Measurements from ENCODE around the gene SNIP1.
"Not testable (repeated sequence)": the region's sequence is repeated elsewhere in the genome, so short reads cannot be mapped to it uniquely, and the experiment has no call there.

Gene SNIP1

DNA sequence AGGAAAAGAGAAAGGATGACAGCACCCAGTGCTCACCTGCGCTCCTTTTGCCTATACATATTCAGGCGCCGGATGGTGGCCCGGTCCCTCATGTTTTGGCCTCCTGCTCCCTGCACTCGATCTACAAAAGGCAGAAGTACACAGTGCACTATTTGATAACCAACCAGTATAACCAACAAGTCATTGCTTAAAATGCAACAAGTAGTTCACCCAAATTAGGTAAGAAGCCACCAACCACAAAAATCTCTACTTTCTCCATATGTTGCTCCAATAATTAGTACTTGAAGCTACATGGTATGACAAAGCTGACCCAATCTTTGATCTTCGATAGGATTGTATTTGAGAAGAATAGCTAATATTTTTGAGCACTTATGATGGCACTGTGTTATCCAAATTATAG, 39.6 kb upstream of the SNIP1 start:
- DNase-seq (ENCODE audit: low spot score): no peak
- TF ChIP-seq, protein P1, sequence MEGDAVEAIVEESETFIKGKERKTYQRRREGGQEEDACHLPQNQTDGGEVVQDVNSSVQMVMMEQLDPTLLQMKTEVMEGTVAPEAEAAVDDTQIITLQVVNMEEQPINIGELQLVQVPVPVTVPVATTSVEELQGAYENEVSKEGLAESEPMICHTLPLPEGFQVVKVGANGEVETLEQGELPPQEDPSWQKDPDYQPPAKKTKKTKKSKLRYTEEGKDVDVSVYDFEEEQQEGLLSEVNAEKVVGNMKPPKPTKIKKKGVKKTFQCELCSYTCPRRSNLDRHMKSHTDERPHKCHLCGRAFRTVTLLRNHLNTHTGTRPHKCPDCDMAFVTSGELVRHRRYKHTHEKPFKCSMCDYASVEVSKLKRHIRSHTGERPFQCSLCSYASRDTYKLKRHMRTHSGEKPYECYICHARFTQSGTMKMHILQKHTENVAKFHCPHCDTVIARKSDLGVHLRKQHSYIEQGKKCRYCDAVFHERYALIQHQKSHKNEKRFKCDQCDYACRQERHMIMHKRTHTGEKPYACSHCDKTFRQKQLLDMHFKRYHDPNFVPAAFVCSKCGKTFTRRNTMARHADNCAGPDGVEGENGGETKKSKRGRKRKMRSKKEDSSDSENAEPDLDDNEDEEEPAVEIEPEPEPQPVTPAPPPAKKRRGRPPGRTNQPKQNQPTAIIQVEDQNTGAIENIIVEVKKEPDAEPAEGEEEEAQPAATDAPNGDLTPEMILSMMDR (IDR thresholded peaks at IDR 0.05): no peak
- Histone ChIP-seq H3K4me3 (no peak overlapping the region), H3K27ac (no peak overlapping the region)

DNA sequence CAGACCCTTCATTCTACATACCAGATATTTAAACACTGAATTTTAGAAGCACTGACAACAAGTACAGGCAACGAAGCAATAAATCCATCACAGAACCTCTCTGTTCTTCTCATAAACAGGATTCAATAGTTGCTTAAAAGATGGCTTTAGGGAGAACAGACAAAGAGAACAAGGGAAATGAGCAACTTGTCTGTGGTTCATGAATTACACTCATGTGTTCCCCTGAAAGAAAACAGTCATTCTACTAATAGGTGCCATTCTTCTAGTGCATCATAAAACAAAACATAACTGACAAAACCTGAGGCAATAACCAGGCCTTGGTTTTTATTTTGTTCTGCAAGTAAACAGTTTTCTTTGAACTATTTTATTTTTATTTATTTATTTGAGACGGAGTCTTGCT, 34.8 kb upstream of the SNIP1 start:
- H3K27ac ChIP-seq: no peak overlapping the region
- no peak for DNase-seq (ENCODE audit: low spot score)
- TF ChIP-seq, protein P1 (IDR thresholded peaks at IDR 0.05): no peak
- no peak overlapping the region for H3K4me3 ChIP-seq

DNA sequence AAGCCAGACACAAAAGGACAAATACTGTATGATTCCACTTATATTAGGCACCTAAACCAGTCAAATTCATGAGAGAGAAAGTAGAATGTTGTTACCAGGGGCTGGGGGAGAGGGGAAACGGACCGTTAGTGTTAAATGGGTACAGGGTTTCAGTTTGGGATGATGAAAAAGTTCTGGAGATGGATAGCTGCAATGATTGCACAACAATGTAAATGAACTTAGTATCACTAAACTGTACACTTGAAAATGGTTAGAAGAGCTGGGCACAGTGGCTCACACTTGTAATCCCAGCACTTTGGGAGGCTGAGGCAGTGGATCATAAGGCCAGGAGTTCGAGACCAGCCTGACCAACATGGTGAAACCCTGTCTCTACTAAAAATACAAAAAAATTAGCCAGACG, 30.5 kb upstream of the SNIP1 start:
- DNase-seq (ENCODE audit: low spot score); H3K27ac ChIP-seq; H3K4me3 ChIP-seq: not testable (repeated sequence)

DNA sequence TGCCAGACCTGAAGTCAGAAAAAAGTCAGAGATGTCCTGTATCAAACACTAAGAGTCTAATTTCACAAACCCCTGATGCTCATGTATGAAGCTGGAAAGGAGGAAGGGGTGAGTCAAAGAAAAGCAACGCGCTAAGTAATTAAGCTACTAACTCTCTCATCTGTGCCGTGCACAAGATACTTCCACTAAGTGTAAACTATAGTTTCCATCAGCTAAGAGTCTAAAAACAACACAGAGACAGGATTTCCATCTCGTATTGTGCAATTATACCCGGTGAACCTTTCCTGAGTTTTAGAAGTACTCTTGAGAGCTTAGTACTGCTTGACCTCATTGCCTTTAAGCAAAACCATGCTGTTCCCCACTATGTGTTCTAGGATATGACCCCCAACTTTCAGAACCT, 21.6 kb upstream of the SNIP1 start:
- DNase-seq (ENCODE audit: low spot score): no peak
- Histone ChIP-seq H3K27ac (no peak overlapping the region), H3K4me3 (no peak overlapping the region)
- TF ChIP-seq, protein P1 (IDR thresholded peaks at IDR 0.05): no peak

DNA sequence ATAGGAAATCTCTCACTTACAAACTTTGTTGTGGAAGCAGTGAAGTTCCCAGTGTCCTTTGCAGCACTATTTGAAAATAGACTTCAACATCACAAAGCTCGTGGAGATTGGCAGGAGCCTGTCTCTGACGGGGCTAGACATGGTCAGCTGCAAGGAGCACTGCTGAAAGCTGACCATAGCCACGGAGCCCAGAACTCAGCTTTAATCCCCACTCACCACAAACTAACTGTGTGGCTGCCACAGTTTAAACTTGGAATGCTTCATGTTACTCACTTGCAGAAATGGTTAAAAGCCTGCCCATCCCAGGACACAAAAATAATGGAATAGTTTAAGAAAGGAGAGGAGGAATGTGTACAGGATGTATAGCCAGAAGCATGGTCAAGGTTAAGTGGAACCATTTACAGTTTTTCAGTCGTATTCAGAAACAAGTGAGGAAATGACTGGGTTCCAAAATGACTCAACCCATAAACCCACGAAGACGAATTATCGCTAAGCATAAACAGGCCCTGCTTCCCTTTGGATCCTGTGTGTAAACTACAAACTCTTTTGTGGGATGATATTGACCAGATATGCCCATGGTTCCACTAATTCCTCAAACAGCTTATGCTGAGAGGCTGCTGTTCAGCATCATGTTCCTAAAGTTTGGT, 20.9 kb upstream of the SNIP1 start:
- Histone ChIP-seq H3K4me3 (no peak overlapping the region), H3K27ac (no peak overlapping the region)
- TF ChIP-seq, protein P1 (IDR thresholded peaks at IDR 0.05): no peak
- no peak for DNase-seq (ENCODE audit: low spot score)

DNA sequence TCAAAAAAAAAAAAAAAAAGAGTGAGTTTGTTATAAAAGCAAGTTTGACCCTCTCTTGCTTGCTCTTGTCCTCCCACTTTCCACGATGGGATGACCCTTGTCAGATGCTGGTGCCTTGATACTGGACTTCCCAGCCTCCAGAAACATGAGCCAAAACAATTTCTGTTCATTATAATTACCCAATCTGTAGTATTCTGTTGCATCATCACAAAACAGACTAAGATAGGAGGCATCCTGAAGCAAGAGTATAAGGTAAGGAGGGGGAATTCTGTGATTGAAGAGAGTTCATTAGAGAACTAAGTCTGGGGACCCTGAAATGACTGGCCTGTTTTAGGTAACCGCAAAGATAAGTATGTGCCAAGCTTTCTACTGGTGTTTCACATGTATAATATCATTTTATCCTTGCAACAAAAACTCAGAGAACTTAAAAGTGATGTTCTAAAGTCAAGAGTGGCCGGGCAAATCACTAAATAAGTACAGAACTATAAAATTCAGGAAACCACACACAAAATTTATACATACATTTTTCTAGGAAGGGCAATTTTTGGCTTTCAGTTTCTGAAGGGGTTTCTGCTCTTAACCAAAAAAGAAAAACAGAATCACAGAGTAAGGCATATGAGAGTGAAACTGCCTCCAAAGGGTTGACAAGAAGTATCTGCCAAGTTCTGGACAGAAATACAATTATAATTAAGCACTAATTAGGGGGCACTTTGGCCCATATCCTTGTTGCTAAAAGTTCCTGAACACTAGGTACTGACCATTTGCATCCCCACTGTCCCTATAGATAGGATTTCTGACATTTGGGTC, 16.6 kb upstream of the SNIP1 start:
- Histone ChIP-seq H3K4me3 (no peak overlapping the region), H3K27ac (no peak overlapping the region)
- TF ChIP-seq, protein P1 (IDR thresholded peaks at IDR 0.05): no peak
- no peak for DNase-seq (ENCODE audit: low spot score)

DNA sequence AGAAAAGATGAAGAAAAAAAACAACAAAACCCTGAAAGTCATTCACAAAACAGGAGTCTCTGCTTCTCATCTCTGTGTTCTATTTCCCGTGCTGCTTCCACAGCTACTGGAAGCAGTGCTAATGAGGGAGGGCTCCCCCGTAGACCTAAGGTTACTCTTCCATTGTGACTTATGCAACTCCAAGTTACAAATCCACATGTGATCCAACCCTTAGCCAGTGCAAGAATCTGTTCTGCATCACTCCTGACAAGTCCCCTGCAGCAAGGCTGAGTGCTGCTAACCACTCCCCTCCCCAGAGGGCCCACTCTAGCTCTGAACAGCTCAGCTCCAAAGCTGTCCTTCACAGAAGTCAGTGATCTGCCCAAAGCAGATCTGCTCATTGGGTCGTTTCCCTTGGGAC, 12.9 kb upstream of the SNIP1 start:
- DNase-seq (ENCODE audit: low spot score): no peak
- TF ChIP-seq, protein P1 (IDR thresholded peaks at IDR 0.05): no peak
- Histone ChIP-seq H3K4me3 (no peak overlapping the region), H3K27ac (no peak overlapping the region)

Measured in coronary artery (tissue), 2 donors.